Measurements from ENCODE around the gene MOCOS. TPM values are rescaled to one million over a fixed set of nuclear protein-coding genes. Genes with fewer than 3 reads are reported as not detected.

Gene MOCOS
- total and polyA plus RNA-seq, 2 of the 13 experiments (the other 11 are each of a cell fraction or from before 2014, with no cell fraction given), result 7.7 to 15.4 TPM

DNA sequence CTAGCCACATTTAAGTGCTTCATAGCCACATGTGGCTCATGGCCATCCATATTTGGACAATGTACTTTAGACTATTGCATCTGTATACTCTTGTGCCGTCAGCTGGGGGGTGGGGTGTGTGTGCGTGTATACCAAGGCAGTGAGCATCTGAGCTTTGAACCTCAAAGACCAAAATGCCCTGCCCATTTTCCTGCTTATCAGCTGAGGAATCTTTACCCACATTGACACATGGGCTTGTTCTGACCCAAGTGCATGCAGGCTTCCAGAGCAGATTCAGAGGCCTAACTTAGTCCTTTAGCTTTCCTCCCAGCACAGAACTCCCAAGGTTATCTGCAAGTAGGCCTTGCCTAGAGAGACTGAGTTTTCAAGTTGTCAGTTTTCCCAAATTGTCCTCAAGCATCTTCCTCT, 11.1 kb upstream of the MOCOS start (continued):
- TF ChIP-seq SALL1 (CRISPR knock-in tag; IDR thresholded peaks at IDR 0.05) (peak; percentile 99), GABPB1 (CRISPR knock-in tag; IDR thresholded peaks at IDR 0.05) (peak; percentile 40; the same call in 1 of the 2 replicates), PRMT3 (CRISPR knock-in tag; IDR thresholded peaks at IDR 0.05; ENCODE audit: borderline replicate concordance, low read depth) (no peak), ZNF816 (CRISPR knock-in tag; IDR thresholded peaks at IDR 0.05; ENCODE audit: borderline replicate concordance) (no peak), MIXL1 (CRISPR knock-in tag; IDR thresholded peaks at IDR 0.05) (0 out of 2 replicates have a peak, but pooled peaks have one; percentile 63), RARA (CRISPR knock-in tag; IDR thresholded peaks at IDR 0.05) (peak; percentile 79), HNRNPUL1 (IDR thresholded peaks at IDR 0.05; ENCODE audit: low read depth, low read length) (no peak), TAF1 (CRISPR knock-in tag; IDR thresholded peaks at IDR 0.05) (peak; percentile 27; the same call in 1 of the 2 replicates), NR1H2 (CRISPR knock-in tag; IDR thresholded peaks at IDR 0.05; ENCODE audit: borderline replicate concordance, low read depth) (no peak), ZNF614 (CRISPR knock-in tag; IDR thresholded peaks at IDR 0.05; ENCODE audit: borderline replicate concordance) (peak; percentile 71; the same call in 1 of the 2 replicates), CEBPG (CRISPR knock-in tag; IDR thresholded peaks at IDR 0.05) (peak; percentile 92), ATAD3A (CRISPR knock-in tag; IDR thresholded peaks at IDR 0.05) (no peak), ZNF331 (CRISPR knock-in tag; IDR thresholded peaks at IDR 0.05) (peak; percentile 93), HOXA5 (CRISPR knock-in tag; IDR thresholded peaks at IDR 0.05) (no peak), FOXO1 (CRISPR knock-in tag; IDR thresholded peaks at IDR 0.05) (peak; percentile 88), ZNF280D (CRISPR knock-in tag; IDR thresholded peaks at IDR 0.05) (peak; percentile 93), ZNF124 (CRISPR knock-in tag; IDR thresholded peaks at IDR 0.05) (0 out of 2 replicates have a peak, but pooled peaks have one; percentile 40), ZNF20 (CRISPR knock-in tag; IDR thresholded peaks at IDR 0.05) (no peak), TEAD3 (CRISPR knock-in tag; optimal IDR thresholded peaks at IDR 0.05; ENCODE audit: borderline replicate concordance) (peak; percentile 94), KLF15 (CRISPR knock-in tag; IDR thresholded peaks at IDR 0.05; ENCODE audit: borderline replicate concordance) (no peak), ZNF772 (CRISPR knock-in tag; IDR thresholded peaks at IDR 0.05) (peak; percentile 69; the same call in 1 of the 2 replicates), IKZF1 (IDR thresholded peaks at IDR 0.05) (no peak), ERF (CRISPR knock-in tag; IDR thresholded peaks at IDR 0.05) (peak; percentile 64), PLSCR1 (CRISPR knock-in tag; IDR thresholded peaks at IDR 0.05; ENCODE audit: borderline replicate concordance) (no peak)
- TF ChIP-seq, protein P1, sequence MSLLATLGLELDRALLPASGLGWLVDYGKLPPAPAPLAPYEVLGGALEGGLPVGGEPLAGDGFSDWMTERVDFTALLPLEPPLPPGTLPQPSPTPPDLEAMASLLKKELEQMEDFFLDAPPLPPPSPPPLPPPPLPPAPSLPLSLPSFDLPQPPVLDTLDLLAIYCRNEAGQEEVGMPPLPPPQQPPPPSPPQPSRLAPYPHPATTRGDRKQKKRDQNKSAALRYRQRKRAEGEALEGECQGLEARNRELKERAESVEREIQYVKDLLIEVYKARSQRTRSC (CRISPR knock-in tag; IDR thresholded peaks at IDR 0.05; ENCODE audit: low read depth), result no peak
- TF ChIP-seq, protein P2, sequence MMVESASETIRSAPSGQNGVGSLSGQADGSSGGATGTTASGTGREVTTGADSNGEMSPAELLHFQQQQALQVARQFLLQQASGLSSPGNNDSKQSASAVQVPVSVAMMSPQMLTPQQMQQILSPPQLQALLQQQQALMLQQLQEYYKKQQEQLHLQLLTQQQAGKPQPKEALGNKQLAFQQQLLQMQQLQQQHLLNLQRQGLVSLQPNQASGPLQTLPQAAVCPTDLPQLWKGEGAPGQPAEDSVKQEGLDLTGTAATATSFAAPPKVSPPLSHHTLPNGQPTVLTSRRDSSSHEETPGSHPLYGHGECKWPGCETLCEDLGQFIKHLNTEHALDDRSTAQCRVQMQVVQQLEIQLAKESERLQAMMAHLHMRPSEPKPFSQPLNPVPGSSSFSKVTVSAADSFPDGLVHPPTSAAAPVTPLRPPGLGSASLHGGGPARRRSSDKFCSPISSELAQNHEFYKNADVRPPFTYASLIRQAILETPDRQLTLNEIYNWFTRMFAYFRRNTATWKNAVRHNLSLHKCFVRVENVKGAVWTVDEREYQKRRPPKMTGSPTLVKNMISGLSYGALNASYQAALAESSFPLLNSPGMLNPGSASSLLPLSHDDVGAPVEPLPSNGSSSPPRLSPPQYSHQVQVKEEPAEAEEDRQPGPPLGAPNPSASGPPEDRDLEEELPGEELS (CRISPR knock-in tag; IDR thresholded peaks at IDR 0.05), result peak; percentile 95
